BJ (cell line): ENCODE measurements around the gene COL18A1. TPM values are rescaled to one million over a fixed set of nuclear protein-coding genes. Genes with fewer than 3 reads are reported as not detected.

ENCODE experiments used
- CTCF ChIA-PET: fragments of 350-600 bp; formaldehyde crosslinking; extraction: SDS; loops from one replicate; lab custom pipeline; 2021; ENCODE audit warnings: antibody characterized with exemption, inconsistent platforms; lab: Yijun Ruan, JAX
- POLR2A ChIA-PET: fragments of 300-600 bp; sonication (Branson Sonifier 250); formaldehyde crosslinking; extraction: SDS; loops from one replicate; lab custom pipeline; 2021; ENCODE audit warnings: antibody characterized with exemption; lab: Charles Lee
- DNase-seq: peaks from one replicate; pipeline ENCODE4 v3.0.0-alpha.2; 2011; ENCODE audit warnings: low read depth
- H3K27me3 ChIP-seq: 2 replicates; pipeline ENCODE4 v1.6.0; 2011; ENCODE audit warnings: low read length; ENCODE audit not compliant: control insufficient read depth, insufficient read depth
- H3K36me3 ChIP-seq: 2 replicates; pipeline ENCODE4 v1.5.1; 2011; ENCODE audit warnings: low read length; ENCODE audit not compliant: control insufficient read depth, insufficient read depth
- H3K4me3 ChIP-seq: 2 replicates; pipeline ENCODE4 v1.5.1; 2011; ENCODE audit warnings: low read depth, mild to moderate bottlenecking, control low read depth, low read length
- polyA minus RNA-seq: library from RNA; depleted of rRNA, polyadenylated mRNA; stranded (reverse); fragments of >200 nt; gene quantifications from 2 replicates; pipeline ENCODE4 v1.2.3, GENCODE V29; 2011; rRNA and poly(A)+ RNA removed
- polyA plus RNA-seq: library from polyadenylated mRNA; depleted of rRNA; stranded (reverse); fragments of >200 nt; gene quantifications from 2 replicates; pipeline ENCODE4 v1.2.3, GENCODE V29; 2011; rRNA removed
- TF ChIP-seq, protein P1 (sequence below): IDR thresholded peaks from 2 replicates; pipeline ENCODE4 v1.5.1; 2011; ENCODE audit warnings: low read depth, mild to moderate bottlenecking, control low read depth, inconsistent platforms, low read length, moderate library complexity; ENCODE audit not compliant: insufficient read depth

Gene COL18A1
- polyA plus RNA-seq (50.5 and 99.7 TPM in 2 replicates), polyA minus RNA-seq (13.6 and 20.9 TPM in 2 replicates)

DNA sequence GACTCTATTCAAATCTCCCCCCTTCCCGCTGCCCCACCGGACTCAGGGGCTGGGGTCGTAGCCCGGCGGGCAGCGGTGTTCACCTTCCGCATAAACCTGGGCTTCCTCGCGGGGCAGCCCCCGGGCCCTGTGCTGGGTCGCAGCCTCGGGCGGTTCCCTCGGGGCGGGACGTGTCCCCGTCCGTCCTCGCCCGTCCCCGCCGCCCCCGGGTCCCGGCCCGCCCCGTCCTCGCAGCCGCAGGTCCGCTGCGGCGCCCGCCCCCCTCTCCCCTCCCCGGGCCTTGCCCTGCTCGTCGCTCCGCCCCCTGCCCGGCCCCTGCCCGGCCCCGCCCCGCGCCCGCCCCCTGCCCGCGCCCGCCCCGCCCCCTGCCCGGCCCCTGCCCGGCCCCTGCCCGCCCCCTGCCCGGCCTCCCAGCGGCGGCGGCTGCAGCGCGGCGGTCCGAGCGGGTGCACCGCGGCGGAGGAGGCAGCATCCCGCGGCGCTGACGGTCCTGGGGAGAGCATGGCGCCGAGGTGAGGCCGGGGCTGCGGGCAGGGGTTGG is at the start of gene COL18A1:
Gene COL18A1, plus strand, starts transcription at position 436 of the 541 bp plus-strand sequence. Its CDS starts 66 bp downstream, at position 502.
- POLR2A ChIA-PET: no interaction called here
- no peaks in the 10 kb centered on the region; the same call in 1 of the 2 replicates for H3K36me3 ChIP-seq
- TF ChIP-seq, protein P1, sequence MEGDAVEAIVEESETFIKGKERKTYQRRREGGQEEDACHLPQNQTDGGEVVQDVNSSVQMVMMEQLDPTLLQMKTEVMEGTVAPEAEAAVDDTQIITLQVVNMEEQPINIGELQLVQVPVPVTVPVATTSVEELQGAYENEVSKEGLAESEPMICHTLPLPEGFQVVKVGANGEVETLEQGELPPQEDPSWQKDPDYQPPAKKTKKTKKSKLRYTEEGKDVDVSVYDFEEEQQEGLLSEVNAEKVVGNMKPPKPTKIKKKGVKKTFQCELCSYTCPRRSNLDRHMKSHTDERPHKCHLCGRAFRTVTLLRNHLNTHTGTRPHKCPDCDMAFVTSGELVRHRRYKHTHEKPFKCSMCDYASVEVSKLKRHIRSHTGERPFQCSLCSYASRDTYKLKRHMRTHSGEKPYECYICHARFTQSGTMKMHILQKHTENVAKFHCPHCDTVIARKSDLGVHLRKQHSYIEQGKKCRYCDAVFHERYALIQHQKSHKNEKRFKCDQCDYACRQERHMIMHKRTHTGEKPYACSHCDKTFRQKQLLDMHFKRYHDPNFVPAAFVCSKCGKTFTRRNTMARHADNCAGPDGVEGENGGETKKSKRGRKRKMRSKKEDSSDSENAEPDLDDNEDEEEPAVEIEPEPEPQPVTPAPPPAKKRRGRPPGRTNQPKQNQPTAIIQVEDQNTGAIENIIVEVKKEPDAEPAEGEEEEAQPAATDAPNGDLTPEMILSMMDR: no peak
- no peaks in the 10 kb centered on the region for H3K27me3 ChIP-seq
- peak within 1 kb of the TSS; percentile 51 for H3K4me3 ChIP-seq
- CTCF ChIA-PET: no interaction called here
- no peak for DNase-seq

DNA sequence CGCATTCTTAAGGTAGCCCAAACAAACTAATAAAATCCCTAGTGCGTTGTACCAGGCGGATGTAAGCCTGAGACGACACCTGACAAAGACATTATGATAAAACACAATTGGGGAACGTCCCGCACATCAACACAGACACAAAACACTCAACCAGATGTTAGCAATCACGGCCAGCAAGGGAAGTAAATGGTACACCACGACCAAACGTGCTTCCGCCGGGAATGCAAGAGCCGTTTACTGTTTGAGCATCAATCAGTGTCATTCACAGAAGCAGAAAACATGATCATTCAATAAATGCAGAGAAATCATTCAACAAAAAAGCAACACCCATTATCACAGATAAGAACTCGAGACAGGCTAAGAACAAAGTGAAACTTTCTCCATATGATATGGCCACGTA is 49.4 kb upstream of the COL18A1 start:
- H3K36me3 ChIP-seq: no peaks in the 10 kb centered on the region
- TF ChIP-seq, protein P1: no peak
- ChIA-PET POLR2A (no interaction called here), CTCF (no interaction called here)
- H3K27me3 ChIP-seq: 0 out of 2 replicates have a peak, but pooled peaks cover 1% of the 10 kb centered on the region
- no peak for DNase-seq
- H3K4me3 ChIP-seq: no peak overlapping the region

DNA sequence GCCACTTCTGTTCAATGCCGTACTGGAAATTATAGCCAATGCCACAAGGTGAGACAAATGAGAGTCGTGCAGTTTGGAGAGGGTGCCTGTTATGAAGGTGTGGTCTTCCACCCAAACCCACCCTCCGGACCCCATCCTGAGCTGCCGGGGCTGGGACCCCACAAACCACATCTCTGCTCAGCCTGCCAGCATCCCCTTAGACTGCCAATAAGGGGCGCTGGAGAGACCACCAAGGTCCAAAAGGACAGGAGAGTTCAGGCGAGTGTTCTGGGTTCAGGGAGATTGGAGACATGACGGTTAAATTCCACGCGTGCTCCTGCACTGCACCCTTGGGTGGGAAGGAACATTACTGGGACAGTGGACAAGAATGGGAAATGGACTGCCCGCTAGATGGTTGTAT is 48.7 kb upstream of the COL18A1 start:
- CTCF ChIA-PET: no interaction called here
- H3K27me3 ChIP-seq: 0 out of 2 replicates have a peak, but pooled peaks cover 1% of the 10 kb centered on the region
- TF ChIP-seq, protein P1: no peak; the same call in 1 of the 2 replicates
- no peak overlapping the region for H3K4me3 ChIP-seq
- POLR2A ChIA-PET: no interaction called here
- H3K36me3 ChIP-seq: no peaks in the 10 kb centered on the region
- no peak for DNase-seq

DNA sequence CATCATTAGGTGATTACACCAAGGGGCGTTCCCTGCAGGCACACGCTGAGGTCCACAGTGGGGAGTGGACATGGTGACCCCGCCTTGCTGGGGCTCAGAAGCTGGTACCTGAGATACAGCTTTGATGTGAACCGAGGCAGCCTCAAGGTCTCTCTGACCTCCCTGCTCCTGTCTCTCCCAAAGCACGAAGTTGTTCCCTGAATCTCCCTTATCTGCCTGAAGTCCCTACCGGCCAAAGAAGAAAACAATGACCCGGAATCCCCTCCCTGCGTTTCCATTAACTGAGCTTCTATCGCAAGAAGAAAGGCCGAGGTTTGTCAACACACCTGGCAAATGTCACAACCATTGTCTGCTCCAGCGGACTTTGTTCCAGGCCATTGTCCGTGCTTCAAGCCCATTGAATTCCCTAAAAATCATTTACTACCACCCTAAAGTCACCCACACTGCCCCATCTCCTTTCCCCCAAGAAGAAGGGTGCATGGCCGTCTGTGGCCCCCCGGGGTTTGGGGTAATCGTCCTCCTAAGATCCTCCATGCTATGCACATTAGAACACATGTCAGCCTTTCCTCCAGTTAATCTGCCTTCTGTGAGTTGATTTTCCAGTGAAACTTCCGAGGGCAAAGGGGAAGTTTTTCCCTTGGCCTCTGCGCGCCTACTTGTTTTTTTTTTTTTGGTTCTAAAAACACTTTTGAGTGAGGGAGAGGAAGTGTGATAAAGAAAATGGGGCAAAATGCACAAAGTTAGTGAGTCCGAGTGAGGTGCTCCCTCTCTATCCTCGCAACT is 48.1 kb upstream of the COL18A1 start:
- Histone ChIP-seq H3K36me3 (no peaks in the 10 kb centered on the region), H3K27me3 (0 out of 2 replicates have a peak, but pooled peaks cover 1% of the 10 kb centered on the region), H3K4me3 (no peak overlapping the region)
- TF ChIP-seq, protein P1: no peak
- POLR2A ChIA-PET: no interaction called here
- no peak for DNase-seq
- CTCF ChIA-PET: interaction anchor here (1.2 kb wide), 2 partner anchors 8 to 50 kb away, joined by 3 read pairs; no protein-coding TSS in a partner anchor

DNA sequence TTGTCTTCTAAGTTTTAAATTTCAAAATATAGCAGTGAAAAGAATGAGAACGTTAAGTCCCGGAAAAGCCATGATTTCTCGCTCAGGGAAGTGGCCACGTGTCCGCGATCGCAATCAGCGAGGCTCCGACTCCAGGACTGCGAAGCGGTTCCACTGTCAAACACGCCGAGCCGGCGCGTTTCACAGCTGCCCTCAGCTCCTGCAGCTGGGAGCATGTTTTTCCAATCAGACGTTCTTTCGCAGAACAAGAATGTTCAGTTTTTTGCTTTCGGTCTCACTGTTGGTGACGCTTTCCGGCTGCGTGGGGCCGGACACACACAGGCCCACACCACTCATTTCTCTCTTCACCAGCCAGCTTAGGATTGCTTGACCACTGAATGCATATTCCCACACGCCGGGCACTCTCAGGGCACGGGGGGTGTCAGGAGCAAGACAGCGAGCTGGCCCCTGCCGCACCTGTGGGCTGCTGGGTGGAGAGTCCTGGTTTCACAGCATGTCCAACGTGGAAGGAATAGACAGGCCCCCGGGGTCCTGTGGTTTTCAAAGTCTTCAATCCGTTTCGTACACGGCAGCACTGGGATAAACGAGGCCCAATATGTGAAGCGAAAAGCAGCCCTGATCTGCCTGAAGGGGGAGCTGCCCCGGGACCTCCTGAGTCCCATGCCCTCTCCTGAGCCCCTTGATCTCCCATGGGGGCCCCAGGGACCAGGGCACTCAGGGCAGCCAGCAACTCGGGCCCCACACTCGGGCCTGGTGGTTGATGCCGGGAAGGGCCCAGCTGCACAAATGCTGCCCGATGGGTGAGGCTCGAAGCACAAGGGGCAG is 47.3 kb upstream of the COL18A1 start:
- Histone ChIP-seq H3K27me3 (0 out of 2 replicates have a peak, but pooled peaks cover 1% of the 10 kb centered on the region), H3K36me3 (no peaks in the 10 kb centered on the region), H3K4me3 (no peak overlapping the region)
- no peak for DNase-seq
- CTCF ChIA-PET: interaction anchor here (1.2 to 1.3 kb wide), 3 partner anchors 8 to 51 kb away, joined by 3 read pairs; no protein-coding TSS in a partner anchor
- TF ChIP-seq, protein P1: no peak
- POLR2A ChIA-PET: no interaction called here
